Activated naive CD4-positive, alpha-beta T cell treated with anti-CD3 and anti-CD28 coated beads for 36 hours (primary cell): ENCODE results near the gene MYF6. TPM values are rescaled to one million over a fixed set of nuclear protein-coding genes. Genes with fewer than 3 reads are reported as not detected.

ENCODE experiments used
- CTCF ChIA-PET: fragments of 350-600 bp; sonication (Branson Sonifier 250); formaldehyde crosslinking; loops from one replicate; lab custom pipeline; 2021; ENCODE audit warnings: antibody characterized with exemption; lab: Charles Lee
- DNase-seq: peaks from one replicate; pipeline ENCODE4 v3.0.0-alpha.2; 2020
- H3K27ac Mint-ChIP-seq: one replicate; pipeline ENCODE4 v1.8.0; 2021; ENCODE audit warnings: mild to moderate bottlenecking, mixed read lengths
- H3K27me3 Mint-ChIP-seq: one replicate; pipeline ENCODE4 v1.8.0; 2021; ENCODE audit warnings: low read depth, mixed read lengths
- H3K36me3 Mint-ChIP-seq: one replicate; pipeline ENCODE4 v1.8.0; 2021; ENCODE audit warnings: low read depth, mixed read lengths
- H3K4me1 Mint-ChIP-seq: one replicate; pipeline ENCODE4 v1.8.0; 2021; ENCODE audit warnings: low read depth, mixed read lengths
- H3K4me3 Mint-ChIP-seq: one replicate; pipeline ENCODE4 v1.8.0; 2021; ENCODE audit warnings: mild to moderate bottlenecking, moderate library complexity, mixed read lengths
- H3K9me3 Mint-ChIP-seq: one replicate; pipeline ENCODE4 v1.8.0; 2021; ENCODE audit warnings: mixed read lengths
- intact Hi-C: fragments of 100-400 bp; cut with micrococcal nuclease; formaldehyde crosslinking; loops from one replicate; pipeline ENCODE4 v1.15.1; 2023
- total RNA-seq, 2 experiments: library from RNA; stranded (reverse); gene quantifications; one replicate each; pipeline ENCODE4 v1.2.3, GENCODE V29; 2021

MYF6 gene
- total RNA-seq, 2 experiments from 2014 or later: not detected

GRCh38 chr12:80709811-80710726, 2.6 kb downstream of the MYF6 start:
- Mint-ChIP-seq H3K9me3 (no peaks in the 10 kb centered on the region), H3K36me3 (peaks cover 2% of the 10 kb centered on the region), H3K4me1 (no peaks in the 10 kb centered on the region), H3K27me3 (peaks cover 59% of the 10 kb centered on the region), H3K27ac (no peak overlapping the region), H3K4me3 (no peak overlapping the region)
- DNase-seq: no peak
- intact Hi-C loops: loop anchor here (1.0 kb wide), 1 partner anchor 237 kb away; no protein-coding TSS in a partner anchor
- CTCF ChIA-PET: no interaction called here

GRCh38 chr12:80710727-80711449, 3.5 kb downstream of the MYF6 start:
- H3K9me3 Mint-ChIP-seq: no peaks in the 10 kb centered on the region
- no peak overlapping the region for H3K27ac Mint-ChIP-seq
- H3K4me1 Mint-ChIP-seq: no peaks in the 10 kb centered on the region
- CTCF ChIA-PET: no interaction called here
- H3K4me3 Mint-ChIP-seq: no peak overlapping the region
- peaks cover 60% of the 10 kb centered on the region for H3K27me3 Mint-ChIP-seq
- DNase-seq: no peak
- peaks cover 2% of the 10 kb centered on the region for H3K36me3 Mint-ChIP-seq
- intact Hi-C loops: loop anchor here (1.0 kb wide), 1 partner anchor 238 kb away; no protein-coding TSS in a partner anchor

- no peak overlapping the region for H3K4me3 Mint-ChIP-seq
- no peaks in the 10 kb centered on the region for H3K4me1 Mint-ChIP-seq
- H3K27me3 Mint-ChIP-seq: peaks cover 56% of the 10 kb centered on the region
- H3K36me3 Mint-ChIP-seq: peaks cover 2% of the 10 kb centered on the region
- intact Hi-C loops: no loop called here
- no peak overlapping the region for H3K27ac Mint-ChIP-seq
- CTCF ChIA-PET: no interaction called here
- H3K9me3 Mint-ChIP-seq: no peaks in the 10 kb centered on the region
- no peak for DNase-seq
Observed at GRCh38 chr12:80711866-80712265, 4.4 kb downstream of the MYF6 start.

GRCh38 chr12:80712866-80713265, 5.4 kb downstream of the MYF6 start:
- H3K4me1 Mint-ChIP-seq: no peaks in the 10 kb centered on the region
- no peak for DNase-seq
- no peaks in the 10 kb centered on the region for H3K36me3 Mint-ChIP-seq
- CTCF ChIA-PET: interaction anchor here (0.6 kb wide), 1 partner anchor 14 kb away, joined by 3 read pairs; no protein-coding TSS in a partner anchor
- no peak overlapping the region for H3K27ac Mint-ChIP-seq
- peaks cover 49% of the 10 kb centered on the region for H3K27me3 Mint-ChIP-seq
- no peaks in the 10 kb centered on the region for H3K9me3 Mint-ChIP-seq
- intact Hi-C loops: no loop called here
- no peak overlapping the region for H3K4me3 Mint-ChIP-seq

- H3K27ac Mint-ChIP-seq: no peak overlapping the region
- no peaks in the 10 kb centered on the region for H3K9me3 Mint-ChIP-seq
- peaks cover 50% of the 10 kb centered on the region for H3K27me3 Mint-ChIP-seq
- intact Hi-C loops: no loop called here
- H3K4me1 Mint-ChIP-seq: no peaks in the 10 kb centered on the region
- CTCF ChIA-PET: no interaction called here
- no peaks in the 10 kb centered on the region for H3K36me3 Mint-ChIP-seq
- no peak for DNase-seq
- H3K4me3 Mint-ChIP-seq: no peak overlapping the region
Observed at GRCh38 chr12:80713419-80713818, 6.0 kb downstream of the MYF6 start.

- no peaks in the 10 kb centered on the region for H3K36me3 Mint-ChIP-seq
- H3K27ac Mint-ChIP-seq: no peak overlapping the region
- intact Hi-C loops: no loop called here
- no peaks in the 10 kb centered on the region for H3K4me1 Mint-ChIP-seq
- H3K27me3 Mint-ChIP-seq: peaks cover 44% of the 10 kb centered on the region
- H3K4me3 Mint-ChIP-seq: no peak overlapping the region
- H3K9me3 Mint-ChIP-seq: no peaks in the 10 kb centered on the region
- no peak for DNase-seq
- CTCF ChIA-PET: no interaction called here
Observed at GRCh38 chr12:80714055-80714454, 6.6 kb downstream of the MYF6 start.

GRCh38 chr12:80714846-80715245, 7.4 kb downstream of the MYF6 start:
- no peaks in the 10 kb centered on the region for H3K9me3 Mint-ChIP-seq
- H3K27me3 Mint-ChIP-seq: peaks cover 36% of the 10 kb centered on the region
- no peak overlapping the region for H3K27ac Mint-ChIP-seq
- DNase-seq: no peak
- no peaks in the 10 kb centered on the region for H3K36me3 Mint-ChIP-seq
- no peak overlapping the region for H3K4me3 Mint-ChIP-seq
- CTCF ChIA-PET: no interaction called here
- no peaks in the 10 kb centered on the region for H3K4me1 Mint-ChIP-seq
- intact Hi-C loops: no loop called here

GRCh38 chr12:80715713-80716249, 8.3 kb downstream of the MYF6 start:
- intact Hi-C loops: no loop called here

GRCh38 chr12:80716696-80717469, 9.4 kb downstream of the MYF6 start, which contains the start of gene MYF5:
Gene MYF5, plus strand, starts transcription at chr12:80716912. Its CDS starts 152 bp downstream, at chr12:80717064.
- Mint-ChIP-seq H3K27me3 (peaks cover 27% of the 10 kb centered on the region), H3K4me3 (no peak within 1 kb of the TSS), H3K9me3 (no peaks in the 10 kb centered on the region), H3K4me1 (no peaks in the 10 kb centered on the region), H3K27ac (no peak within 1 kb of the TSS), H3K36me3 (no peaks in the 10 kb centered on the region)
- CTCF ChIA-PET: no interaction called here
- no peak for DNase-seq
- intact Hi-C loops: no loop called here

More at GRCh38 chr12:80715713-80716249, 8.3 kb downstream of the MYF6 start:
- Mint-ChIP-seq H3K4me1 (no peaks in the 10 kb centered on the region), H3K27ac (no peak overlapping the region), H3K36me3 (no peaks in the 10 kb centered on the region), H3K27me3 (peaks cover 28% of the 10 kb centered on the region), H3K9me3 (no peaks in the 10 kb centered on the region), H3K4me3 (no peak overlapping the region)
- DNase-seq: no peak
- CTCF ChIA-PET: no interaction called here

GRCh38 chr12:80717856-80718255, 10.4 kb downstream of the MYF6 start:
- H3K27me3 Mint-ChIP-seq: peaks cover 27% of the 10 kb centered on the region
- H3K36me3 Mint-ChIP-seq: no peaks in the 10 kb centered on the region
- H3K27ac Mint-ChIP-seq: no peak overlapping the region
- no peaks in the 10 kb centered on the region for H3K4me1 Mint-ChIP-seq
- DNase-seq: no peak
- H3K4me3 Mint-ChIP-seq: no peak overlapping the region
- CTCF ChIA-PET: no interaction called here
- no peaks in the 10 kb centered on the region for H3K9me3 Mint-ChIP-seq
- intact Hi-C loops: no loop called here

- no peak overlapping the region for H3K4me3 Mint-ChIP-seq
- H3K27ac Mint-ChIP-seq: no peak overlapping the region
- no peak for DNase-seq
- no peaks in the 10 kb centered on the region for H3K36me3 Mint-ChIP-seq
- H3K27me3 Mint-ChIP-seq: peaks cover 9% of the 10 kb centered on the region
- H3K4me1 Mint-ChIP-seq: no peaks in the 10 kb centered on the region
- intact Hi-C loops: no loop called here
- CTCF ChIA-PET: no interaction called here
- no peaks in the 10 kb centered on the region for H3K9me3 Mint-ChIP-seq
Observed at GRCh38 chr12:80720516-80720915, 13.1 kb downstream of the MYF6 start.

- CTCF ChIA-PET: no interaction called here
- H3K4me1 Mint-ChIP-seq: no peaks in the 10 kb centered on the region
- H3K4me3 Mint-ChIP-seq: no peak overlapping the region
- peaks cover 1% of the 10 kb centered on the region for H3K9me3 Mint-ChIP-seq
- peaks cover 4% of the 10 kb centered on the region for H3K27me3 Mint-ChIP-seq
- intact Hi-C loops: no loop called here
- DNase-seq: no peak
- H3K27ac Mint-ChIP-seq: no peak overlapping the region
- H3K36me3 Mint-ChIP-seq: no peaks in the 10 kb centered on the region
Observed at GRCh38 chr12:80721326-80721725, 13.9 kb downstream of the MYF6 start.
